Esophagus muscularis mucosa (tissue), 4 donors: Measurements from ENCODE around the gene TBC1D22A. TPM values are rescaled to one million over a fixed set of nuclear protein-coding genes. Genes with fewer than 3 reads are reported as not detected.

Source experiments
- DNase-seq: peaks from one replicate; pipeline ENCODE4 v3.0.0-alpha.2; 2017; ENCODE audit errors: extremely low spot score
- H3K27ac ChIP-seq, 4 donors: fragments of 200-600 bp; sonication (generic); replicated peaks in 1 of 4; 1 replicate in 3 of 4; 2 replicates in 1 of 4; pipeline ENCODE4 v1.5.1; 2016 to 2019; ENCODE audit warnings: mild to moderate bottlenecking in 1 of 4
- H3K27me3 ChIP-seq, 4 donors: fragments of 200-600 bp; sonication (generic); one replicate each; pipeline versions ENCODE4 v1.5.1 to v1.6.0; 2016 to 2019
- H3K36me3 ChIP-seq, 4 donors: fragments of 200-600 bp; sonication (generic); one replicate each; pipeline ENCODE4 v1.5.1; 2016 to 2019
- H3K4me1 ChIP-seq, 4 donors: fragments of 200-600 bp; sonication (generic); one replicate each; pipeline ENCODE4 v1.5.1; 2016 to 2019
- H3K4me3 ChIP-seq, 4 donors: fragments of 200-600 bp; sonication (generic); 1 replicate in 2 of 4; 2 replicates in 2 of 4; pipeline ENCODE4 v1.5.1; 2016 to 2019; ENCODE audit warnings: mild to moderate bottlenecking in 4 of 4, moderate library complexity in 1 of 4
- H3K9me3 ChIP-seq, 4 donors: fragments of 200-600 bp; sonication (generic); 1 replicate in 3 of 4; 2 replicates in 1 of 4; pipeline ENCODE4 v1.5.1; 2016 to 2019
- EP300 ChIP-seq: sonication (generic); formaldehyde crosslinking; IDR thresholded peaks from one replicate; pipeline ENCODE4 v1.6.1; 2017; ENCODE audit warnings: antibody characterized with exemption
- POLR2A ChIP-seq: fragments of 450-650 bp; IDR thresholded peaks from one replicate; pipeline ENCODE4 v1.6.1; 2017; ENCODE audit warnings: antibody characterized with exemption, moderate library complexity, mild to moderate bottlenecking, low read depth
- POLR2AphosphoS5 ChIP-seq, 2 donors: sonication (generic); formaldehyde crosslinking; IDR thresholded peaks; one replicate each; pipeline ENCODE4 v1.6.1; 2017; ENCODE audit warnings: antibody characterized with exemption in 2 of 2
- WGBS: methylation state at CpG from one replicate; pipeline ENCODE4 v1.1.5; 2018; 5-methylcytosine and 5-hydroxymethylcytosine counted together
- intact Hi-C: fragments of 100-400 bp; cut with DNase I; formaldehyde crosslinking; loops from one replicate; pipeline ENCODE4 v1.15.1; 2023
- total RNA-seq, 4 donors: library from RNA; depleted of rRNA; stranded (reverse); fragments of >200 nt; gene quantifications; one replicate each; pipeline versions ENCODE4 v1.1.0 to v1.2.1, GENCODE V29; 2016
- TF ChIP-seq, protein P1 (sequence below), 3 experiments: fragments of 200-600 bp in 2 of 3; fragments of 450-650 bp in 1 of 3; sonication (generic) in 2 of 3; IDR thresholded peaks; one replicate each; pipeline ENCODE4 v1.5.1; 2017 to 2019; ENCODE audit warnings: antibody characterized with exemption in 3 of 3, mild to moderate bottlenecking in 2 of 3, moderate library complexity in 1 of 3

TBC1D22A gene
- total RNA-seq, 4 donors from 2014 or later, result 15.2 to 20.7 (median 18.8) TPM

DNA sequence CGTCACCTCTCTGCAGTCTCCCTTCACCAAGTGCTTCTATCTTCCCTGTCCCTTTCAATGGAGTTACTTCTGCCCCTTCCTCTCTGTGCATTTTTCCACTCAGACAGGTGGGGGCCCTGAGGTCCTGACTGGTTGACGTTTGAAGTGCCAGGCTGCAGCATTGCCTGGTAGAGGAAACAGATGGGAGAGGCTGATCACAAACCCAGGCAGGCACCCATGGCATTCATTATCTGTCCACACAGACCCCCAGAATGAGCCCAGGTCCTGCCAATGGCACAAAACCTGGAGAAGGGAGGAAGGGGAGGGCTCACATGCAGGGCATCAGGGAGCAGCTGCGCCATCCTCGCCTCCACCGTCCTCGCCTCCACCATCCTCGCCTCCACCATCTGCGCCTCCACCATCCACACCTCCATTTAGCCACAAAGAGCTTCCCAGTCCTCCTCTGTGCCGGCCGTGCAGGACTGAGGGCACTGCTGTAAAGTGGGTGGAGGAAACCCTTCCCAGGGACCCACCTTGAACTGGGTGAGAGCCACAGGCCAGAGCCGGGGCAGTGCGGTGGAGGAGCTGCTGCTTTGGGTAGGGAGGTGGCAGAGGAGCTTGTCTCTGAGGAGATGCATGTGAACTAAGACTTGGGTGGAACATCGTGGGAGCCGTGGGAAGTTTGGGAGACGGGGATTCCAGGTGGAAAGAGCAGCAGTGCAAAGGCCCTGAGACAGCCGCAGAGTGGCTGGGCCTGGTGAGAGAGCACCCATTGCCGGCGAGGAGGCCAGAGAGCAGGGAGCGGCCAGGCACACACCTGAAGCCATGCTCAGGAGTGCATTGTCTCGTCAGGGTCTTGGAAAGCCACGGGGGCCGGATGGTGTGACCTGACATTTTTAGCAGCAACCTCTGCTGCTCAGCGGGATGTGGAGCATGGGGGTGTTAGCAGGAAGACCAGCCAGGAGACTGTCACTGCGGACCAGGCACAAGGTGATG, 145.1 kb downstream of the TBC1D22A start:
- TF ChIP-seq POLR2A (no peak), POLR2AphosphoS5 (IDR thresholded peaks at IDR 0.05) (no peak), EP300 (no peak)
- TF ChIP-seq, protein P1, sequence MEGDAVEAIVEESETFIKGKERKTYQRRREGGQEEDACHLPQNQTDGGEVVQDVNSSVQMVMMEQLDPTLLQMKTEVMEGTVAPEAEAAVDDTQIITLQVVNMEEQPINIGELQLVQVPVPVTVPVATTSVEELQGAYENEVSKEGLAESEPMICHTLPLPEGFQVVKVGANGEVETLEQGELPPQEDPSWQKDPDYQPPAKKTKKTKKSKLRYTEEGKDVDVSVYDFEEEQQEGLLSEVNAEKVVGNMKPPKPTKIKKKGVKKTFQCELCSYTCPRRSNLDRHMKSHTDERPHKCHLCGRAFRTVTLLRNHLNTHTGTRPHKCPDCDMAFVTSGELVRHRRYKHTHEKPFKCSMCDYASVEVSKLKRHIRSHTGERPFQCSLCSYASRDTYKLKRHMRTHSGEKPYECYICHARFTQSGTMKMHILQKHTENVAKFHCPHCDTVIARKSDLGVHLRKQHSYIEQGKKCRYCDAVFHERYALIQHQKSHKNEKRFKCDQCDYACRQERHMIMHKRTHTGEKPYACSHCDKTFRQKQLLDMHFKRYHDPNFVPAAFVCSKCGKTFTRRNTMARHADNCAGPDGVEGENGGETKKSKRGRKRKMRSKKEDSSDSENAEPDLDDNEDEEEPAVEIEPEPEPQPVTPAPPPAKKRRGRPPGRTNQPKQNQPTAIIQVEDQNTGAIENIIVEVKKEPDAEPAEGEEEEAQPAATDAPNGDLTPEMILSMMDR (IDR thresholded peaks at IDR 0.05), result no peak
- H3K27me3 ChIP-seq, result no peaks in the 10 kb centered on the region
- no peaks in the 10 kb centered on the region for H3K9me3 ChIP-seq
- H3K36me3 ChIP-seq, result peaks cover 7 to 22% (median 16%) of the 10 kb centered on the region in 4 donors
- H3K4me3 ChIP-seq, result no peak overlapping the region
- no peak overlapping the region for H3K27ac ChIP-seq
- DNase-seq, result no peak
- 91% methylated on average over 24 of the region's 24 CpGs for WGBS
- intact Hi-C loops, result no loop called here
- H3K4me1 ChIP-seq, result no peaks in the 10 kb centered on the region

DNA sequence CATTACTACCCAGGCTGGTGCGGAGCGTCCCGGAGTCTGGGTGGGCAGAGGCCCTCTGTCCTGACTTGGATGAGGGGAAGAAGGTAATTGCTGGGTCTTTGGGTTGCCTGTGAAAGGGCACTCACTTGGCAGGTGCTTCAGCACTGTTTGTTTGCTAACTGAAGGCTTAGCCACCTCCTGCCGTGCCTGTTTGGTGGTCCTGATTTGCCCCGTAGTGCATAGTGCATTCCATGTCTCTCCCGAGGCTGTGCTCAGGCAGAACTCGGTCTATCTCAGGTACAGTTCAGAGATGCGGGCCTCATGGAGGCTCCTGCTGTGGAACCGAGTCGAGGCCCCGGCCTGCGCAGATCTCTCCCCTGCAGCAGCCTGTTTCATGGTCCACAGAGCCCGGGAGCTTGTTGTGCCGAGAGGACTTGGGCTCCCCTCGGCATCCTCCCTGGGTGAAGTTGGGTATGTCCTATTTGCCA, 146.2 kb downstream of the TBC1D22A start:
- DNase-seq, result no peak
- intact Hi-C loops, result no loop called here
- no peaks in the 10 kb centered on the region for H3K9me3 ChIP-seq
- no peaks in the 10 kb centered on the region for H3K27me3 ChIP-seq
- H3K27ac ChIP-seq, result no peak overlapping the region
- 92% methylated on average over 15 of the region's 15 CpGs for WGBS
- H3K4me3 ChIP-seq, result no peak overlapping the region
- peaks cover 0 to 22% (median 13%) of the 10 kb centered on the region in 4 donors for H3K36me3 ChIP-seq
- TF ChIP-seq POLR2A, result no peak
- TF ChIP-seq, protein P1 (IDR thresholded peaks at IDR 0.05), result no peak
- TF ChIP-seq POLR2AphosphoS5 (IDR thresholded peaks at IDR 0.05), result no peak
- no peak for TF ChIP-seq EP300
- no peaks in the 10 kb centered on the region for H3K4me1 ChIP-seq

DNA sequence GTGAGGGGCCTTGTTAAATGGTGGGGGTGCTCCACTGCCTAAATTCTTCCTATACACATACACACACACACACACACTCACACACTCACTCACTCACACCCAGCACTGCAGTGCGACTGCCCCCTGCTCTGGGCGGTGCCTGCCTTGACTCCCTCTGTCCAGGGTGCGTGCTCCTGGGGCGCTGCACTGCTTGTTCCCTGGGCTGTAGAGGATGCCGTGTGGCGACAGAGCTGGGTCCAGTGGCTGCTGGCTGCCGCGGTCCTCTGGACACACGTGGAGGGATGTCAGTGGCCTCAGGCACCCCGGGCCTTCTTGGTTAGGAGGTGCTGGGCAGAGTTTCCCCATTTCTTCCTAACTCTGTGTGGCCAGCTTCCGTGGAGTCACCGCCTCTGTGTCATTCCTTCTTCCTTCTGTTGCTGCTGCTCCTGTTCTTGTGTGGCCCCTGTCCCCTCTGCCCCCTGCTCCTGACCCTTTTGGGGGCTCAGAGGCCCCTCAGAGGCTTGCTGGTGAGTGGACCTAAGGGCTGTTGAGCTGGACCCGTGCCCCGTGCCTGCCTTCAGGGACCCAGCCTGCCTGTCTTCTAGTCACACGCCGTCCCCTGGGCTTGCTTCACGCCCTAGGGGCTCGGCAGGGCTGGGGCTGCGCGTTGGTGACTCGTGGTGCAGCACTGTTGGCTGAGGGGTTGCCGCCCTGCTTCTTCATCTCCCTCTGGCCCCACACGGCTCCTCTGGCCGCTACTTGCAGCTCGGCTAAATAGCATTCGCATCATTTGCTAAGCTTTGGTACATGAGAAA, 147.0 kb downstream of the TBC1D22A start:
- 92% methylated on average over 25 of the region's 26 CpGs for WGBS
- Histone ChIP-seq H3K36me3 (peaks cover 0 to 28% (median 19%) of the 10 kb centered on the region in 4 donors), H3K27me3 (no peaks in the 10 kb centered on the region), H3K9me3 (no peaks in the 10 kb centered on the region), H3K4me1 (no peaks in the 10 kb centered on the region), H3K4me3 (no peak overlapping the region), H3K27ac (no peak overlapping the region)
- TF ChIP-seq, protein P1 (IDR thresholded peaks at IDR 0.05), result no peak
- TF ChIP-seq EP300 (no peak), POLR2A (no peak), POLR2AphosphoS5 (IDR thresholded peaks at IDR 0.05) (no peak)
- no peak for DNase-seq
- intact Hi-C loops, result no loop called here

DNA sequence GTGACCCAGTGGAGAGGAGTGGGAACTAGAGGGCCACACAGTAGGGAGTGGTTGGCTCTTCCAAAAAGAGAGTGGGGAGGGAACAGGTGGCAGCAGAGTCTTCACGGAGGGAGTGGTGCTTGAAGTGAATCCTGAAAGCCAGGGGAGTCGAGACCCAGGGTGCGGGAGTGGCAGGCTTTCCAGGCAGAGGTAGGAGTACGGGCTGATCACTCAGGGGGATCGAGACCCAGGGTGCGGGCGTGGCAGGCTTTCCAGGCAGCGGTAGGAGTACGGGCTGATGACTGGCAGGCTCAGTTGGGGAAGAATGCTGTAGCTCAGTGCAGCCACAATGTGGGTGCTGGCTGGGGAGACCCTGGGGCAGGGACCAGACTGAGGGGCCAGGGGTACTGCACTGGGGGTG, 148.2 kb downstream of the TBC1D22A start:
- peaks cover 0 to 37% (median 23%) of the 10 kb centered on the region in 4 donors for H3K36me3 ChIP-seq
- DNase-seq, result no peak
- TF ChIP-seq POLR2A (no peak), EP300 (no peak), POLR2AphosphoS5 (IDR thresholded peaks at IDR 0.05) (no peak)
- TF ChIP-seq, protein P1 (IDR thresholded peaks at IDR 0.05), result no peak
- no peaks in the 10 kb centered on the region for H3K27me3 ChIP-seq
- no peaks in the 10 kb centered on the region for H3K9me3 ChIP-seq
- H3K4me1 ChIP-seq, result no peaks in the 10 kb centered on the region
- intact Hi-C loops, result no loop called here
- H3K27ac ChIP-seq, result no peak overlapping the region
- H3K4me3 ChIP-seq, result no peak overlapping the region
- 95% methylated on average over 9 of the region's 9 CpGs for WGBS
